ENCODE data around the gene SCAMP3.

- TF ChIP-seq CTCF (IDR thresholded peaks at IDR 0.05) (no peak), EP300 (IDR thresholded peaks at IDR 0.05) (no peak), POLR2A (IDR thresholded peaks at IDR 0.05) (no peak)
These were observed 32.5 kb upstream of the SCAMP3 start for GRCh38 chr1:155294520-155295182.

Measured in tibial nerve (tissue), 4 donors.